Endometrial microvascular endothelial cells (primary cell): ENCODE measurements around the gene CHI3L2. TPM values are rescaled to one million over a fixed set of nuclear protein-coding genes. Genes with fewer than 3 reads are reported as not detected.

Experiments
- in situ Hi-C: cut with HindIII; loops from 2 replicates; pipeline ENCODE4 v1.10.0; 2017; ENCODE audit warnings: low sequenced_read_pairs, low pct_unique_long_range_greater_than_20kb; ENCODE audit errors: inconsistent ontology term
- total RNA-seq: library from RNA; depleted of rRNA; stranded (reverse); fragments of >200 nt; gene quantifications from one replicate; pipeline ENCODE4 v1.2.3, GENCODE V29; 2015; ENCODE audit errors: inconsistent ontology term

Gene CHI3L2
- total RNA-seq, 1 donor from 2014 or later = not detected

DNA sequence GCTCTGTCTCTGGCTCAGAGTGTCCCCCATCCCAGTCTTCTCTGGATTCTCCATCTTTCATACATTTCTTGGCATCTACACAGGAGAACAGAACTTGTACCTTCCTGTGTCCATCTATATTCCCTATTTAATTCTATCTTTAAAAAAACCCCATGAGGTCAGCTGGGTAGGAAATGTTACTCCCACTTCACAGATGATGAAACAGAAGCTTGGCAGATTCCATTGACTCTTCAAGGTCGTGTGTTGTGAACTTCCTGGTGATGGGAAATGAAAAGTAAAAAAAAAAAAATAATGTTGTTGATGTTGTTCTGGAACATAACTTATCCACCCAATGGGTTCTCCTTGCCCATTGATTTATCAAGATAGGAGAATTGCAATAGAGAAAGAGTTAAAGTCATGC lies 8.9 kb downstream of the CHI3L2 start:
- in situ Hi-C loops = no loop called here

DNA sequence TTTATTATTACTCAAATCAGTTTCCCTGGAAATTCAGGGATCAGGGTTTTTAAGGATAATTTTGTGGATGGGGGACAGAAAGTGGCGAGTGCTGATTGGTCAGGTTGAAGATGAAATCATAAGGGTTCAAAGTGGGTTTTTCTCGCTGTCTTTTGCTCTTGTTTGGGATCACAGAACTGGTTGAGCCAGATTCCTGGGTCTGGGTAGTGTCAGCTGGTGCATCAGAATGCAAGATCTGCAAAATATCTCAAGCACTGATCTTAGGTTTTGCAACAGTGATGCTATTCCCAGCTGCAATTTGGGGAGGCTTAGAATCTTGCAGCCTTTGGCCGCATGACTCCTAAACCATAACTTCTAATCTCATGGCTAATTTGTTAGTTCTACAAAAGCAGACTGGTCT lies 9.3 kb downstream of the CHI3L2 start:
- in situ Hi-C loops = no loop called here

DNA sequence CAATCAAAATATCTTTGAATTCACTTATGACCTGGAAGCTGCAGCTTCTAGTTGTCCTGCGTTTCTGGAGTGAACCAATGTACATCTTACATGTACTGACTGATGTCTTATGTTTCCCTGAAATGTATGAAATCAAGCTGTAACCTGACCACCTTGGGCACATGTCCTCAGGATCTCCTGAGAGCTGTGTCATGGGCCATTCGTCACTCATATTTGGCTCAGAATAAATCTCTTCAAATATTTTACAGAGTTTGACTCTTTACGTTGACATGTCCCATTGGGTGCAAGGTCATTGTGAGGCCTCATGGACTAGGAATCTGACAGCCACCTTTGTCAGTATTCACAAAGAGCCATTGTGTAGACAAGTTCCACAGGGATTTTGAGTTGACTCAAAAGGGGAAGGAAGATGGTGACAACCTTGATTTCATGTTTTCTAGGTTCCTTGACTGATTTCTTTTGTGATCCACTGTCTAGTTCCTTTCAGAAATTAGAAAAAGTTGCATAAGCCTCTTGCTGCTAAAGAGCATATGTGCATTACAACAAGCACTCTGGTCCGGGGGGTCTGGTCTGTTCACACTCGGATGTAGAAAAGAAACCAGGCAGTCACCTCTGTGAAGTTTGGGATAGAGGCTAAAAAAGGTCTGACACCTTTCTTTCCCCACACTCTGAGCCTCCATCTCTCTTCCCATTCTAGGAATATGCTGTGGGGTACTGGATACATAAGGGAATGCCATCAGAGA lies 10.7 kb downstream of the CHI3L2 start:
- in situ Hi-C loops = no loop called here

DNA sequence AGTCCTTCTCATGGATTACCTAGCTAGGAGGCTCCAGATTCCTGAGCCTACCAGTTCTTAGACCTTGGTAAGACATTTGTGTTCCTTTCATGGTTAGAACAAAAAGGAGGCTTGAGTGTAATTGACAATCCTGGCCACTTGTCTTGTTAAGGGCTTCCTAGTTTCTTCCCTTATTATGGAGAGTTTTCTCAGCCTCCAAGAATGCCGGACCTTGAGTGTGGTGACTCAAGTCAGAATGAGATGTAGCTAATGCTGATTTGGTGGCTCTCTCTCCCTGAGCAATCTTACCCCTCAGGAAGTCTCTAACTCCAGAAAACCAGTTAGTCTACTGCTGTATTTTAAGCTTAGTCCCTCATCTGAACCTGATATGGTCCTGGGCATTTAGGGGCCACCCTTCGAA lies 14.3 kb downstream of the CHI3L2 start:
- in situ Hi-C loops = no loop called here

DNA sequence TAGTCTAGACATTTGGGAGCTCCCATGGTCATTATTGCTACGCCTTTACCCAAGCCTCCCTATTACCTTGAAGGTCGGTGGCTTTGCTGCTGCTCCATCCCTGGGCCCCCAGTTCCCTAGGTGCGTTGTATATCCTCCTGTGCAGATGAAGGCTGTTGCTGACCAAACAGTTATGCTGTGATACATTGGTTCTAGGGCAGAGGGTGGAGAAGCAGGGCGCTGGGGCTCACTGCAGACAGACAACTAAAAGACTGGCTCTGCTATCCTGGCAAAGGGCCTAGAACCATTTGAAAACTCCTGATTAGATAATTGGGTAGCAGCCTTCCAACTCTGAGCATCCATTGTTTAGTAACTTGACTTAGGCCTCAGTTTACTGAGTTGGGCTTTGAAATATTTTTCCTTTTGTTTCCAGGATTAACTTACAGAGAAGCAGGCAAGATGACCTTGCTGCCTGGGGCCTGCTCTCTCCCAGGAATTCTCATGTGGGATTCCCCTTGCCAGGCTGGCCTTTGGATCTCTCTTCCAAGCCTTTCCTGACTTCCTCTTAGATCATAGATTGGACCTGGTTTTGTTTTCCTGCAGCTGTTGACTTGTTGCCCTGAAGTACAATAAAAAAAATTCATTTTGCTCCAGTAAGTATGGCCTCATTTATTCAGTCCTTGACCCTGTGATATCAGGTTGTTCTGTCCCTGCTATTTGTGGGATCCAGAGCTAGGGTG lies 15.5 kb downstream of the CHI3L2 start:
- in situ Hi-C loops = no loop called here

DNA sequence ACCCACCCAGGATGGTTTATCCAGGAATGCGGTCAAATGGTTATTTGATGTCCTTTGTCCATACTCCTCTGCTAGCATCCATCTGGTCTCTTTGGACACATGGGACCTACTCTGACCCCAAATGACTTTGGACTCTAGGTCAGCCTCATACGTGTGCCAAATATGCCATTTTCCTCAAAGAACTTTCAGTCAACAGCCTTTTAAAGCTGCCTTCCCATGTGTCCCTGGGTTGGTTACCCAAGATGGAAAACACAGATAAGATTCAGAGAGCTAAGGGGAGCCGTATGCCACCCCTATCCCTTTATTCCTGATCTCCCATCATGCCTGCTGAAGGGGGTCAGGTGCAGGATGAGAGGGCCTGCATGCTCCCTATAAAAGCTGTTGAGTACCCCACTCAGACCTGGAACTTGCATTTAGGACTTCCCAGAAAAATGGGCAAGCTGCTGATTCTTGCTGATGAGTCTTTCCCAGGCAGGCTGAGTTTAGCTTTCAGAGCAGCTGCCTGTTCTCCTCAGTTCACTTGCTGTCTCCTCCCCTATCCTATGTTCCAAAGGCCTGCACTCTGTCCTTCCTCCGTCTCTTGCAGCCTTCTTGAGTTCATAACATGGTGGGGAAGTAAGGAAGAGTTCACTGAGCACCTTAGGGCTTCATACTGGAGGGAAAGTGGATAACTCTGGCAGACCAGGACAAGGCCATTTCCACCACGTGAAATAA lies 19.8 kb downstream of the CHI3L2 start:
- in situ Hi-C loops = no loop called here

DNA sequence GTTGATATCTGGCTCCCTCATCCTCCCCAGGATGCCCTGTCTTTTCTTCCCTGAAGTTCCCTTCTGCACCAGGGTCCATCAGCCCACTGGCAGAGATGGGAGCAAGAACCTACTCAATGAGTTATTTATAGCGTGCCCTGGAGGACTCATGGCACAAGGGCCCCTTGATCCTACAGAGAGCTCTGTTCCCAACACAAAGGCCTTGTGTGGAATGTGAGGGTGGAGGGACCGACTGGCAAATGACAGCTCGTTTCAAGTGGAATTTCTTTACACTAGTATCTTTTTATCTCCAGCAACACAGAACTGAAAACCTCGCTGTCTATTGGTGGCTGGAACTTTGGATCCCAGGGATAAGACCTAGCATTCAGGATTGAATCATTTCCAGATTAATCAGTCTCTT lies 22.4 kb downstream of the CHI3L2 start:
- in situ Hi-C loops = no loop called here

DNA sequence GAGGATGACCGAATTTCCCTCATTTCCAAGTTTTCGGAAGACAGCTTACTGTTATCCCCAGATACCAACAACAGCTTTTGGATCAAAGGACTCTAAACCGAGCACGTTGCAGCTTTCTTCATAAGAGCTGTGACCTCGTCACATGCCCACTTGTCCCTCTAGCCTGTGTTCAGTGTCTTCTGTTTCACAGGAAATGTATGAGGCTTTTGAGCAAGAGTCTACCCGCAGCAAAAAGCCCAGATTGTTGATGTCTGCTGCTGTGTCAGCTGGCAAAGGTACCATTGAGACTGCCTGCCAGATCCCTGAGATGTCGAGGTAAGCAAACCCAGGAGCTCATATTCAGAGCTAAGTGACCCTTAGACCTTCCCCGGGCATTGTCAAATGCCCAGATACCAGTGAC lies 24.1 kb downstream of the CHI3L2 start:
- in situ Hi-C loops = no loop called here

DNA sequence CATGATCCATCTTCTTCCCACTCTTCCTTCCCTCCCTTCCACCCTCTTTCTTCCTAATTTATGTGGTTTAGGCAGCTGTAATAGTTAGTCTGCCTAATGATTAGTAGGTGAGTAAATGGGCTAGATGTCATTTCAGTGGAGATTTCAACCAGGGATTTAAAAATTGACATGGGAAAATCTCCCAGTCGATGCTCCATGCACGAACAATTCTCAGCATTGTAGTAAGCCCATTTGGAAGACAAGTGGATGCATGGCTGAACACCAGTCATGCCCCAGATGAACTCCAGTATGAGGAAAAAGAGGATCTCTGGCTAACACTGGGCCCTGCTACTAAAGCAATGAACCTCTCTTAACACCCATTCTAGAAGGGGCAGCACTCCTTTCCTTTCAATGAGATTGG lies 25.3 kb downstream of the CHI3L2 start:
- in situ Hi-C loops = no loop called here

DNA sequence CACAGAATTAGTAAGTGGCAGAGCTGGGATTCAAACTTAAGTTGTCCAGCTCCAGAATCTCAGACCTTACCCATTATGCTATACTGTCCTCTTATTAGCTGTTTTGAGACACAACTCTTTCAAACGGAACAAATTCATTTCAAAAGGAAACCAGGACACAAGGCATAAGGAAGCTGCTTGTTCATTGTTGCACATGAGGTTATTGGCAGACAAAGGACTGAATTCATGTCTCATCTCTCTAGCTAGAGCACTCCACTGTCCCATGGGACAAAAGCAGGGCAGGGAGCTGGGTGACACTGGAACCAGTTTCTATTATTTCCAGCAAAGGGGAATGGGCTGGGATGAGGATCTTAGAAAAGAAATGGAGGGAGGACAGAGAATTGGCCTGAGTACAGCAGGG lies 26.4 kb downstream of the CHI3L2 start:
- in situ Hi-C loops = no loop called here

DNA sequence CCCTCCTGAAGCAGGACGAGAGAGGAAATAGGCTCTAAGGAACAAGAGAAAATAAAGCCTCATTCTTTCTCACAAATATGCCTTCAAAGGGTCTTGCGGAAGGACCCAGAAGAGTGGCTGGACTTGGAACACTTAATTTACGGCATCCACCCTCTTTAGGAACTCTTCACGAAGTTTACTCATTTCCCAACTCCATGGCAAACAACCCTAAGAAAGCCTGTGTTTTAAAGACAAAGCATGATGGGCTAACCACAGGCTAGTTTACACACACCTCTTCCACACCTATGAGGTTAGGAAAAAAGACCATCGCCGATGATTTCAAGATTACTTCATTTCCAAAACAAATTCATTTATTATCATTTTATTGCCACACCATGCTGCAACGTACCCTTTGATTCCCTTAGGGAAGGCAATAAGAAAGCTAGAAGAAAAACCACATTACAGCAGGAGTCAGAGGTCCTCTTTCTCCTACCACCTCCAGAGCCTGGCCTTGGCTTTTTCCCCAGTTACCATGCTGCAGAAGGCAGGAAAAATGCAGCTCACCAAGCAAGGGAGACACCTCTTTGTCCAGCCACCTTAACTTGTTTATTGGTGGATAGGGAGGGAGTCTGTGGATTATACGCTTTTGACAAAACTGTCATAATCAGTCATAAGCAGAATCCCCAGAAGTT lies 29.6 kb downstream of the CHI3L2 start:
- in situ Hi-C loops = no loop called here

DNA sequence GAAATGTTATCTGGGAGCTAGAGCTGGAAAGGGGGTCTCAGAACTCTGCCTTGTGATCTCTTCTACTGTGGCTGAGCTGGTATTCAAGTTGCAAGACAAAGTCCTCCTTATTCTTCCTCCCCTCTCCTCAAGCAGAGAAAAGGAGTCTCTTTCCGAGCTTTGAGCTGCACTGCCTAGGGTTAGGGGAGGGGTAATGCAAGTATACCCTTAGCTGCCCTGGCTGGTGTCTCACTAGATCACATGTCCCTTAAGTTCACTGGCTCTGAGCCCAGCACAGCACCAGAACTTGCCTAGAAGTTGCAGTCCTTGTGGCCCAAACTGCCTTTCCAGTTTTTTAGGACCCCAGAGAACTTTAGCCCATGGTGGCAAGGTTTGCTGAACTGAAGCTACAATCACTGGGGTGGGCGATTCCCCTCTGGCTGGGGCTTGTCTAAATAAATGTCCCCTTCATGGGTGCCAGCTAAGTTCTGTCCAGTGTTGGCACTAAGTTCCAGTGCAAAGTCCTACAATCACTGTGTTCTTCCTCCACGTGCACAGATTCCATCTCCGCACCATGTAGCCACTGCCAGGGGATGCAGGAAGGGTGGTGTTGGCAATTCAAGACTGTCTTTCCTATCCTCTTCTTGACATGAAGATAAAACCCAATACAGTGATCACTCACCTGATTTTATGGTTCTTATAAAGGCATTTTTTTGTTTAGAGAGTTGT lies 40.4 kb downstream of the CHI3L2 start:
- in situ Hi-C loops = no loop called here

DNA sequence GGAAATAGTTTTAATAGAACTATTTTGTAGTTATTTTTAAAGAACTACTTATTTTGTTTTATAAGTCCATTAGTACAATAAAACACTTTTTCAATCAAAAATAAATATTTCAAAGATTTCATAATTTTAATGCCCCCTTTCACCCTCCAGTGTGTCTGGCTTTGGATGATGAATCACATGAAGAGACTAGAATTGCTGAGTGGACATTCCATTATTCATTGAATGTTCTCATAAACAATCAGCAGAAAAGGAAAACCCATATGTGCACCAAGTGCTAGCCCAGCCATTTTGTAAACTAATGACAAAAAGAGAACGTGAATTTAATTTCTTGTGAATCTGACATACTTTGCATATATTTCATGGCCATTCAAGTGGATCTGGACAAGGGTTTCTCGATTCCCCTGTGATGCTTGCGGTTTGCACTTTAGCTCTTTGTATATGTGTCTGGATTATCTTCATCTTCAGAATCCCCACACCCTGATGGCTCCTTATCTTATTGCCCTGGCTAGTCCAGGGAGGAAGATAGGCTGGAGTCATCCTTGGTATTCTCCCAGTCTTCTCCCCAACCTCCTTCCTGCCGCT lies 42.4 kb downstream of the CHI3L2 start:
- in situ Hi-C loops = no loop called here

DNA sequence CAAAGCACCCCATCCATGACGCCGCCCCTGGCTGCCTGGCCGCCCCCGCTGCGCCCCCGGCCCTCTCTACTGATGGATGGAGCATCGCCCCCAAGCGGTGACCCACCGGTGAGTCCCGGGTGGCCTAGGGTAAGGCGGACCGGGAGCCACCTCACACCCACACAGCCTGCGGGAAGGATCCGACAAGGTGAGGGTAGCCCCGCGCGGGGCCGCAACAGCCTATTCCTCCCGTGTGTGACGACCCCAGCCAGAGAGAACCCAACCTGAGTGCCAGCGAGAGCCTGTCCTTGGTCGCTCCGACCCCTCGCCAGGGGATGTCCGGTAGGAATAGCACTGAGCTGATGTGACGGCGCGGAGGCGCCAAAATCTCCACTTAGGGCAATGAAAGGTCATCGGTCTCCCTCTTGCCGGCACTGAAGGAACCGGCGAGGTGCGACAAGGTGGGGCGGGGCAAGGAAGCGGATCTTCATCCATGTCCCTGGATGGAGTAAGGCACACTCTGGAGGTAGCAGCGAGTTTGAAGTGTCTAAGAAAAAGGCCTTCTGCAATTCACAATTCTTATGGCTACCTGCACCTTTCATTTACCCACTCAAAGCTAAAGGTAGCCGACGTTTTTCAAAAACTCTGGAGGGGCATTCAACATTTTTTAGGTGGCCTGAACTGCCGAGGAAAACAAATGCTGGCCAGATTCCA lies 43.4 kb downstream of the CHI3L2 start:
- in situ Hi-C loops = no loop called here

DNA sequence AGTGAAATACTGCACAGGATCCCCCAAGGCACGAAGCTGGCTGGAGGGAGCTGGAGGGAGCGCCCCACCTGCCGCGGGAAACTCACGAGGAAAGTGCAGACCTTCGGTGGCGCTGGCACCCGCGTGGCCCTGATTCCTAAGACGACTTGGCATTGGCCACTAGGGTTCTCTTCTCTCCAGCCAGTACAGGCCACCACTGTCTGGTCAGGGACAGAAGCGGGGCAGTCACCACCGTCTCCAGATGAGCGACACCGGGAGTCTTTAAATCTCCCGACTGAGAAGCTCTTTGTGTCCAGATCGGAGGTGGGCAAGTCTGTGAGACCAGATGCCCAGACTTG lies 43.9 kb downstream of the CHI3L2 start:
- in situ Hi-C loops = no loop called here

DNA sequence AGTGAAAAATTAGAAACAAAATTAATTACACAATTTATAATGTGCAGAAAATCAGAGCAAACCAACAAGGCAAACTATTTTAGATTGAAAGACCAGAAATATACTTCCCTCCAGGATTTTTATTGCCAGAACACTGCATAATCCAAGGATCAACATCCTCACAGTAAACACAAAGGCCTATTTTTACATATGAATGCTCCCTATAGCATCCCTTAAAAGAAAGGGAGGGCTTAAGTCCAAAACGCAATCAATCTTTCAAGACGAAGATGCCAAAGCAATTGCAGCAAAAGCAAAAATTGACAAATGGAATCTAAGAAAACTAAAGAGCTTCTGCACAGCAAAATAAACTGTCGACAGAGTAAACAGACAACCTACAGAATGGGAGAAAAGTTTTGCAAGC lies 44.6 kb downstream of the CHI3L2 start:
- in situ Hi-C loops = no loop called here

DNA sequence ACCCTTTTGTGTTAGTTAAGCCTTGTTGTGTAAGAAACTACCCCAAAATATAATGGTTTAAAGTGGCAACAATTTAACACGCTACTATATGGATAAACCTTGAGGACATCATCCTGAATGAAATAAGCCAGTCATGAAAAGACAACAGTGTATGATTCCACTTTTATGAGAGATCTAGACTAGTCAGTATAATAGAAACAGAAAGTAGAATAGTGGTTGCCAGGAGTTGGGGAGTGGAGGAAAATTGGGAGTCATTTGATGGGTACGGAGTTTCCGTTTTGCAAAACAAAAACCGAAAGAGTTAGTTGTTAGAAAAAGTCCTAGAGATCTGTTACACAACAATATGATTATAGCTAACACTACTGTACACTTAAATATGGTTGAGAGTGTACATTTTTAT lies 47.1 kb downstream of the CHI3L2 start:
- in situ Hi-C loops = no loop called here

DNA sequence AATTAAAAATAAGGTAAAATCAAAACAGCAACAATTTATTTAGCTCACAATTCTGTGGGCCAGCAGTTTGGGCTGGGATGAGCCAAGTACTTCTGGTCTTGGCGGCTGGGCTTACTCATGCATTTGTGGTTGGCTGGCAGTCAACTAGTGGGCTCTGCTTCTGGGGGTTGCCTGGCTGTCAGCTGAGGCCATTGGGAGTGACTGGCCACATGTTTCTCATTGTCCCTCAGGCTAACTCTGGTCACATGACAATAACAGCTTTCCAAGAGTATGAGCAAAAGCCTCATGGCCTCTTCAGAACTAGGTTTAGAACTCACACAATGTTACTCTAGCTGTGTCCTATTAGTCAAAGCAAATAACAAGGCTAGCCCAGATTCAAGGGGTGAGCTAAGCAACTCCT lies 47.6 kb downstream of the CHI3L2 start:
- in situ Hi-C loops = no loop called here
